Activated CD4-positive, alpha-beta memory T cell treated with anti-CD3 and anti-CD28 coated beads, Interleukin-2, amount 10 ng/mL, durations not matched to agents 7 days and 5 days (primary cell): ENCODE results near the gene SOS2. TPM values are rescaled to one million over a fixed set of nuclear protein-coding genes. Genes with fewer than 3 reads are reported as not detected.

ENCODE experiments used
- CTCF ChIA-PET: fragments of 350-600 bp; sonication (Branson Sonifier 250); formaldehyde crosslinking; loops from one replicate; lab custom pipeline; 2021; ENCODE audit warnings: antibody characterized with exemption, inconsistent platforms; lab: Charles Lee
- POLR2A ChIA-PET: fragments of 350-600 bp; sonication (Branson Sonifier 250); formaldehyde crosslinking; loops from one replicate; lab custom pipeline; 2021; ENCODE audit warnings: antibody characterized with exemption; lab: Charles Lee
- DNase-seq: peaks from one replicate; pipeline ENCODE4 v3.0.0-alpha.2; 2020
- H3K27ac Mint-ChIP-seq: one replicate; pipeline ENCODE4 v1.8.0; 2021; ENCODE audit warnings: mild to moderate bottlenecking, mixed read lengths
- H3K27me3 Mint-ChIP-seq: one replicate; pipeline ENCODE4 v1.8.0; 2021; ENCODE audit warnings: mixed read lengths
- H3K36me3 Mint-ChIP-seq: one replicate; pipeline ENCODE4 v1.8.0; 2021; ENCODE audit warnings: low read depth, mixed read lengths
- H3K4me1 Mint-ChIP-seq: one replicate; pipeline ENCODE4 v1.8.0; 2021; ENCODE audit warnings: mixed read lengths
- H3K4me3 Mint-ChIP-seq: one replicate; pipeline ENCODE4 v1.8.0; 2021; ENCODE audit warnings: mild to moderate bottlenecking, mixed read lengths
- H3K9me3 Mint-ChIP-seq: one replicate; pipeline ENCODE4 v1.8.0; 2021; ENCODE audit warnings: mixed read lengths
- total RNA-seq, 2 experiments: library from RNA; stranded (reverse); gene quantifications; one replicate each; pipeline ENCODE4 v1.2.3, GENCODE V29; 2021

Gene SOS2
- total RNA-seq, 2 experiments from 2014 or later = 21.7 to 22.4 TPM

DNA sequence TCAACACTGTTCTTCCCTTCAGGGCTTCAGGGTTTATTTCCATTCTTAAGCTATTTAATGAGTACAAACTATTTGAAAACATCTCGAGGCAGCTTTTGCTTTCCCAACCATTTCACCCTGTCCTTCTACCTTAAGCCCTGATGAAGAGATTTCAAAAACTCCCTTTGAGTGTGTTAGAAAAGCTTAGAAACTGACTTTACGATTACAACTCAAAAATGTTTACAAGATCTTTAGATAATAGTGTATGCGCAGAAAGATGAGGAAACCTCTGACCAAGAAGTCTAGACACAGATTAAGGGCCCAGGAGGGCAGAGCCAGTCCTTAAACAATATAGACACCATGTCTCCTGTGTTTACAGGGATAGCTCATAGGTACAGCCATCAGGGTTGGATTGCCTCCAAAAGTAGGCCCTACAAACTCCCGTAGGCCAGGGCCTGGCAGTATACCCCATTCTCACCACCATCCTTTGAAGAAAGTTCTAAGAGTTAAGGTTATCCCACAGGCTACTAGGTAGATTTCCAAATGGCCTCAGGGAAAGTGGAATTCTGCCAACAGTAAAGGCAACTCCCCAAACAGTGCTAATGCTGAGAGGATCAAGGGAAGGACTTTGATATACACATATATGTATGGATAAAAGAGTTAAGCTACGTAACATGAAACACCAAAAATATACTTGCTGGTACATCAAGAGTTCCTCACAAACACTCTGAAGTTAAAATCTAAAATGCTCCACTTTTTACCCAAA, 11.4 kb upstream of the SOS2 start:
- ChIA-PET POLR2A (interaction anchor here (0.9 kb wide), 1 partner anchor 622 kb away, joined by 3 read pairs; the partner anchor contains the start of gene MGAT2), CTCF (interaction anchor here (1.0 kb wide), 1 partner anchor 78 kb away, joined by 4 read pairs; no protein-coding TSS in a partner anchor)
- Mint-ChIP-seq H3K27ac (no peak overlapping the region), H3K4me1 (no peaks in the 10 kb centered on the region), H3K27me3 (no peaks in the 10 kb centered on the region), H3K36me3 (peaks cover 7% of the 10 kb centered on the region), H3K9me3 (no peaks in the 10 kb centered on the region), H3K4me3 (no peak overlapping the region)
- DNase-seq = no peak

- no peak for DNase-seq
- ChIA-PET POLR2A (interaction anchor here (0.9 kb wide), 1 partner anchor 621 kb away, joined by 3 read pairs; the partner anchor contains the start of gene MGAT2), CTCF (interaction anchor here (1.0 kb wide), 1 partner anchor 79 kb away, joined by 4 read pairs; no protein-coding TSS in a partner anchor)
- H3K9me3 Mint-ChIP-seq = peaks cover 2% of the 10 kb centered on the region
- no peaks in the 10 kb centered on the region for H3K27me3 Mint-ChIP-seq
- H3K4me3 Mint-ChIP-seq = no peak overlapping the region
- peaks cover 13% of the 10 kb centered on the region for H3K36me3 Mint-ChIP-seq
- H3K27ac Mint-ChIP-seq = no peak overlapping the region
- no peaks in the 10 kb centered on the region for H3K4me1 Mint-ChIP-seq
Measured at GRCh38 chr14:50242096-50242495, 10.7 kb upstream of the SOS2 start.

GRCh38 chr14:50237427-50237826, 6.0 kb upstream of the SOS2 start:
- no peak overlapping the region for H3K27ac Mint-ChIP-seq
- POLR2A ChIA-PET = no interaction called here
- no peak overlapping the region for H3K4me3 Mint-ChIP-seq
- H3K4me1 Mint-ChIP-seq = peaks cover 25% of the 10 kb centered on the region
- CTCF ChIA-PET = no interaction called here
- DNase-seq = no peak
- H3K36me3 Mint-ChIP-seq = peaks cover 22% of the 10 kb centered on the region
- H3K9me3 Mint-ChIP-seq = peaks cover 13% of the 10 kb centered on the region
- H3K27me3 Mint-ChIP-seq = peaks cover 5% of the 10 kb centered on the region

DNA sequence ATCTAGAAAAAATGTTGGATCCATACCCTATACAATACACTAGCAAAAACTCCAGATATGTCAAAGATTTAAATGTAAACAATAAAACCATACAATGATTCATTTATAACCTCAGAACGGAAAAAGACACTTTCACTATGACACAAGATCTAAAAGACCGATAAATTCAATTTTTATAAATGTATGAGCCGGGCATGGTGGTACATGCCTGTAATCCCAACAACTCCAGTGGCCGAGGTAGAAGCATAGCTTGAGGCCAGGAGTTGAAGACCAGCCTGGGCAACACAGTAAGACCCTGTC, 2.5 kb upstream of the SOS2 start:
- DNase-seq = no peak
- peak overlapping the region; percentile 43 for H3K4me3 Mint-ChIP-seq
- peaks cover 13% of the 10 kb centered on the region for H3K9me3 Mint-ChIP-seq
- POLR2A ChIA-PET = interaction anchor here (0.7 to 2.1 kb wide), 11 partner anchors 10 to 466 kb away, joined by 3 to 9 read pairs (median 4); no protein-coding TSS in a partner anchor
- peak overlapping the region; percentile 38 for H3K27ac Mint-ChIP-seq
- H3K27me3 Mint-ChIP-seq = peaks cover 10% of the 10 kb centered on the region
- CTCF ChIA-PET = interaction anchor here (0.7 to 1.0 kb wide), 2 partner anchors 78 to 380 kb away, joined by 3 to 4 read pairs; partner anchors contain the start of genes DMAC2L and L2HGDH
- peaks cover 44% of the 10 kb centered on the region for H3K4me1 Mint-ChIP-seq
- peaks cover 23% of the 10 kb centered on the region for H3K36me3 Mint-ChIP-seq

DNA sequence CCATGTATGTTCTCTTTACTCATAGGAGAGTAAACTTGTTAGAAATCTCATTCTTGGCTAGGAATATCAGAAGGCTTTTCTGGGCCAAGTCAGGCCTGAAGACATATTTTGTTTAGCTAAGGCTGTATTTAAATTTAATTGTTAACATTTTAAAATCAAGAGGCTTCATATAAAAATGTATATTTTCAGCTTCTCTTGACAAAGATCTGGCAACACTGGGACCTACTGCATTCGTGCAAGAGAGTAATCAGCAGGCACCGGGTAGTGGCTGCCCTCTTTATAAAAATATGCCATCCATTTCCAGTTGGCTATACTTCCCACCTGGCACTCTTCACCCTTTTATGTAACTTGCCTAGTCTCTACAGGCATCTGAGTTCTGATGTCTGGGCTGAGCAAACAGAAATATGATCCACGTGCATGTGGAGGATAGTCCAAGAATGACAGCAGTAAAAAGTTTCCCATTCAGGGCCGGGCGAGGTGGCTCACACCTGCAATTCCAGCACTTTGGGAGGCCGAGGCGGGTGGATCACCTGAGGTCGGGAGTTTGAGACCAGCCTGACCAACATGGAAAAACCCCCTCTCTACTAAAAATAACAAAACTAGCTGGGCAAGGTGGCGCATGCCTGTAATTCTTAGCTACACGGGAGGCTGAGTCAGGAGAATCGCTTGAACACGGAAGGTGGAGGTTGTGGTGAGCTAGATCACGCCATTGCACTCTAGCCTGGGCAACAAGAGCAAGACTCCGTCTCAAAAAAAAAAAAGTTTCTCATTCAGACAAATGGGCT, 2.0 kb upstream of the SOS2 start:
- CTCF ChIA-PET = interaction anchor here (0.7 to 1.0 kb wide), 3 partner anchors 79 to 380 kb away, joined by 3 to 4 read pairs (median 4); partner anchors contain the start of genes DMAC2L, L2HGDH and VCPKMT
- Mint-ChIP-seq H3K4me3 (peak overlapping the region; percentile 43), H3K27me3 (peaks cover 10% of the 10 kb centered on the region), H3K36me3 (peaks cover 28% of the 10 kb centered on the region), H3K27ac (peak overlapping the region; percentile 38), H3K4me1 (peaks cover 48% of the 10 kb centered on the region), H3K9me3 (peaks cover 16% of the 10 kb centered on the region)
- peak; percentile 51 for DNase-seq
- POLR2A ChIA-PET = interaction anchor here (0.7 to 2.1 kb wide), 12 partner anchors 9 to 466 kb away, joined by 3 to 9 read pairs (median 4); no protein-coding TSS in a partner anchor

GRCh38 chr14:50232276-50232642, 881 bp upstream of the SOS2 start:
- peaks cover 48% of the 10 kb centered on the region for H3K4me1 Mint-ChIP-seq
- CTCF ChIA-PET = interaction anchor here (0.6 to 1.0 kb wide), 3 partner anchors 79 to 120 kb away, joined by 3 to 4 read pairs (median 3); partner anchors contain the start of gene VCPKMT
- peaks cover 10% of the 10 kb centered on the region for H3K27me3 Mint-ChIP-seq
- peaks cover 26% of the 10 kb centered on the region for H3K36me3 Mint-ChIP-seq
- POLR2A ChIA-PET = interaction anchor here (0.8 to 1.5 kb wide), 7 partner anchors 79 to 634 kb away, joined by 3 to 12 read pairs (median 4); partner anchors contain the start of genes DMAC2L, L2HGDH, LRR1 and VCPKMT
- H3K4me3 Mint-ChIP-seq = peak overlapping the region; percentile 67
- DNase-seq = no peak
- H3K9me3 Mint-ChIP-seq = peaks cover 14% of the 10 kb centered on the region
- H3K27ac Mint-ChIP-seq = peak overlapping the region; percentile 68

- POLR2A ChIA-PET = interaction anchor here (0.7 to 1.5 kb wide), 9 partner anchors 81 to 1009 kb away, joined by 3 to 12 read pairs (median 4); partner anchors contain the start of genes DMAC2L, KLHDC2, L2HGDH and TMX1
- Mint-ChIP-seq H3K4me1 (peaks cover 58% of the 10 kb centered on the region), H3K36me3 (peaks cover 24% of the 10 kb centered on the region), H3K27me3 (peaks cover 10% of the 10 kb centered on the region), H3K27ac (peak overlapping the region; percentile 73), H3K4me3 (peak overlapping the region; percentile 73), H3K9me3 (peaks cover 14% of the 10 kb centered on the region)
- CTCF ChIA-PET = interaction anchor here (0.6 to 0.9 kb wide), 2 partner anchors 80 to 545 kb away, joined by 3 read pairs; no protein-coding TSS in a partner anchor
- peak; percentile 55 for DNase-seq
Measured at GRCh38 chr14:50230701-50231474, 490 bp downstream of the SOS2 start.

- Mint-ChIP-seq H3K27ac (peak overlapping the region; percentile 73), H3K27me3 (peaks cover 10% of the 10 kb centered on the region), H3K4me1 (peaks cover 61% of the 10 kb centered on the region), H3K4me3 (peak overlapping the region; percentile 73), H3K36me3 (peaks cover 19% of the 10 kb centered on the region), H3K9me3 (peaks cover 9% of the 10 kb centered on the region)
- no peak for DNase-seq
- POLR2A ChIA-PET = interaction anchor here (1.2 kb wide), 1 partner anchor 229 kb away, joined by 4 read pairs; no protein-coding TSS in a partner anchor
- CTCF ChIA-PET = interaction anchor here (0.6 kb wide), 1 partner anchor 545 kb away, joined by 3 read pairs; no protein-coding TSS in a partner anchor
Measured at GRCh38 chr14:50230401-50230700, 1.0 kb downstream of the SOS2 start.

GRCh38 chr14:50229681-50230080, 1.7 kb downstream of the SOS2 start:
- Mint-ChIP-seq H3K27me3 (peaks cover 10% of the 10 kb centered on the region), H3K4me1 (peaks cover 57% of the 10 kb centered on the region), H3K4me3 (peak overlapping the region; percentile 52), H3K9me3 (peaks cover 7% of the 10 kb centered on the region), H3K27ac (peak overlapping the region; percentile 16), H3K36me3 (peaks cover 14% of the 10 kb centered on the region)
- POLR2A ChIA-PET = no interaction called here
- no peak for DNase-seq
- CTCF ChIA-PET = no interaction called here

DNA sequence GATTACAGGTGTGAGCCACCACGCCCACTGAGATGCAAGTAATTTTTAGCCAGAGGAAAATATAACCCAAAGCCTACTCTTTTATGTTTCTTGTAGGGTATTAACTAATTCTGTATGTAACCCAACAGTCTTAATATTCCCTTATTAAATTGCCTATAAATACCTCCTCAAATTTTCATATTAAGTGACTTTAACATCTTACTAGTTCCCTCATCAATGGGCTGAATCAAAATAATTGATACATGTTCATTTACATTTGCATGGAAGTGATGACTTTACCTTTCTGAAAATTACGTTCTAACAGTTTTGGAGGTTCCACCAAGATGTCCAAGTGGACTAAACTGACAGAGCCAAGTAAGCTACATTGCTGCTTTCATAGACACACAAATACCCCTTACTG, 3.1 kb downstream of the SOS2 start:
- DNase-seq = no peak
- H3K27ac Mint-ChIP-seq = no peak overlapping the region
- H3K4me1 Mint-ChIP-seq = peaks cover 46% of the 10 kb centered on the region
- CTCF ChIA-PET = no interaction called here
- POLR2A ChIA-PET = interaction anchor here (0.5 to 1.0 kb wide), 2 partner anchors 40 to 112 kb away, joined by 4 read pairs; partner anchors contain the start of gene VCPKMT
- peaks cover 3% of the 10 kb centered on the region for H3K9me3 Mint-ChIP-seq
- peaks cover 10% of the 10 kb centered on the region for H3K27me3 Mint-ChIP-seq
- H3K36me3 Mint-ChIP-seq = peaks cover 10% of the 10 kb centered on the region
- no peak overlapping the region for H3K4me3 Mint-ChIP-seq

DNA sequence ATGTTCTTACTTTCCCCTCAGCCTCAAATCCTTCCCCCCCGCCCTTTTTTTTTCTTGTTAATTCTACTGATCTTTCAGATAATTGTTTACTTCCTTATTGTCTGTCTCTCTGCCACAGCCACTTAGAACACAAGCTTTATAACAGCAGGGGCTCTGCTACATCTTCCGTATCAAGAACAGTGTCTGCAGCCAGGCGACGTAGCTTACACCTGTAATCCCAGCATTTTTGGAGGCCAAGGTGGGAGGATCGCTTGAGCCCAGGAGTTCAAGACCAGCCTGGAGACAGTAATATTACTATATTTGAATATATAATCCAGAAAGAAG, 5.4 kb downstream of the SOS2 start:
- Mint-ChIP-seq H3K4me1 (peaks cover 43% of the 10 kb centered on the region), H3K27me3 (no peaks in the 10 kb centered on the region), H3K36me3 (peaks cover 21% of the 10 kb centered on the region), H3K27ac (no peak overlapping the region), H3K4me3 (no peak overlapping the region), H3K9me3 (peaks cover 3% of the 10 kb centered on the region)
- no peak for DNase-seq
- CTCF ChIA-PET = interaction anchor here (0.6 to 1.1 kb wide), 2 partner anchors 22 to 32 kb away, joined by 4 to 5 read pairs; no protein-coding TSS in a partner anchor
- POLR2A ChIA-PET = interaction anchor here (0.8 kb wide), 1 partner anchor 18 kb away, joined by 3 read pairs; no protein-coding TSS in a partner anchor
